Epithelial cell of proximal tubule (primary cell): ENCODE results near the gene WDFY4. TPM values are rescaled to one million over a fixed set of nuclear protein-coding genes. Genes with fewer than 3 reads are reported as not detected.

Experiments
- DNase-seq: peaks from one replicate; pipeline ENCODE4 v3.0.0-alpha.2; 2011; ENCODE audit warnings: low read depth
- H3K4me3 ChIP-seq: 2 replicates; pipeline ENCODE4 v1.5.1; 2011; ENCODE audit warnings: low read depth, mild to moderate bottlenecking, low read length
- total RNA-seq: library from RNA; depleted of rRNA; stranded (reverse); fragments of >200 nt; gene quantifications from 2 replicates; pipeline ENCODE4 v1.2.3, GENCODE V29; 2015
- TF ChIP-seq, protein P1 (sequence below): conservative IDR thresholded peaks from 2 replicates; pipeline ENCODE4 v1.5.1; 2012; ENCODE audit warnings: low read depth, mild to moderate bottlenecking, low read length

The WDFY4 gene
- total RNA-seq, 1 donor from 2014 or later: not detected

DNA sequence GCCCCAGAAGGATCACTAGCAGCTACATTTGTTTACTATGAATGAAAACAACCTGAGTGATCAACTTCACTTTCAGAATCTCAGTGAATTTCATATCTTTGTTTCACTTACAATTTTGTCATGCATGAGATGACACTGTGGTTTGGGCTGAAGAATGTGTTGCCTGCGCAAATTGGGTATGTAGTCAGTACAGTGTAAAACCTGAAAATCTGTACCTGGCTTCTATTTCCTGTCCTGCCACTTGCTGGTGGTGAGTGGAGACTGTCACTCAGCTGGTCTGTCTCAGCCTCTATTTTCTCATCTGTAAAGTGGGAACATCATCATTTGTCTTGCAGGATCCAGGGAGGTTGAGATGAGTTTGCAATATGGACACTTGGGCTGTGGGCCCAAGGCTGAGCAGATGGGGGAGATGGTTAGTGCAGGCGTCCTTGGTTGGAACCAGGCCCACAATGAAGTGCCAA lies 118.0 kb downstream of the WDFY4 start:
- TF ChIP-seq, protein P1, sequence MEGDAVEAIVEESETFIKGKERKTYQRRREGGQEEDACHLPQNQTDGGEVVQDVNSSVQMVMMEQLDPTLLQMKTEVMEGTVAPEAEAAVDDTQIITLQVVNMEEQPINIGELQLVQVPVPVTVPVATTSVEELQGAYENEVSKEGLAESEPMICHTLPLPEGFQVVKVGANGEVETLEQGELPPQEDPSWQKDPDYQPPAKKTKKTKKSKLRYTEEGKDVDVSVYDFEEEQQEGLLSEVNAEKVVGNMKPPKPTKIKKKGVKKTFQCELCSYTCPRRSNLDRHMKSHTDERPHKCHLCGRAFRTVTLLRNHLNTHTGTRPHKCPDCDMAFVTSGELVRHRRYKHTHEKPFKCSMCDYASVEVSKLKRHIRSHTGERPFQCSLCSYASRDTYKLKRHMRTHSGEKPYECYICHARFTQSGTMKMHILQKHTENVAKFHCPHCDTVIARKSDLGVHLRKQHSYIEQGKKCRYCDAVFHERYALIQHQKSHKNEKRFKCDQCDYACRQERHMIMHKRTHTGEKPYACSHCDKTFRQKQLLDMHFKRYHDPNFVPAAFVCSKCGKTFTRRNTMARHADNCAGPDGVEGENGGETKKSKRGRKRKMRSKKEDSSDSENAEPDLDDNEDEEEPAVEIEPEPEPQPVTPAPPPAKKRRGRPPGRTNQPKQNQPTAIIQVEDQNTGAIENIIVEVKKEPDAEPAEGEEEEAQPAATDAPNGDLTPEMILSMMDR: no peak
- no peak for DNase-seq
- H3K4me3 ChIP-seq: no peak overlapping the region

DNA sequence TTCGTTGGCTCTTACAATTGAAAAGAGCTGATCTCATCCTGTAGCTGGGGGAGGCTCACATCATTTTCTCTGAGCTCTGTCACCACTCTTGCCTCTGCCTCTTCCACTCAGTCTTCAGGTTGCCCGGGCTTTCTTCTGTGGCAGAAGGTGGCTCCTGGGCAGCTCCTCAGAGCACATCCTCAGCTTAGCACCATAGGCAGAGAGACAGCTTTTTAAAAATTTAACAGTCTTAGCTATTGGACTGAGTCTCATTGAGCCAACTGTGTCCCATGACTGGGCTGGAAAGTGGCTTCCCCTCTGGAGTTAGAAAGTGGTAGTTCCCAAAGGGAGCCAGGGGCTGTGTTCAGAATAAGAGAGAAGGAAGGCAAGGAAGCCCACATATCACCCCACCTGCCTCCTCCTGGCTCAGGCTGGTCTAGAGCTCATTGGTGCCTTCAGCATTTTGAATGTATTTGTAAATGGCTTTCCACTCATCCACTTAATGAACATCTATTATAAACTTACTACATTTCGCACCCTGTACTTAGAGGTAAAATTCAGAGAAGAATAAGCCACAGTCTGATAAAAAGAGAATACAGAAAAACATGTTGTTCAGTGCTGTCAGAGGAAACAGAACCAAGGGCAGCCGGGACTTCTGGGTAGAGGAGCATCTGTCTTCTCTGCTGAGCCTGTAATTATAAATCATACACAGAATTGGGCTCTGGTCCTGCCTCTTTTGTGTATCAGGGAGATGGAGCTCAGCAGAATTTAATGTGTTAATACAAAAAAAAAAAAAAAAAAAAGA lies 119.3 kb downstream of the WDFY4 start:
- no peak for DNase-seq
- H3K4me3 ChIP-seq: no peak overlapping the region
- TF ChIP-seq, protein P1: no peak

DNA sequence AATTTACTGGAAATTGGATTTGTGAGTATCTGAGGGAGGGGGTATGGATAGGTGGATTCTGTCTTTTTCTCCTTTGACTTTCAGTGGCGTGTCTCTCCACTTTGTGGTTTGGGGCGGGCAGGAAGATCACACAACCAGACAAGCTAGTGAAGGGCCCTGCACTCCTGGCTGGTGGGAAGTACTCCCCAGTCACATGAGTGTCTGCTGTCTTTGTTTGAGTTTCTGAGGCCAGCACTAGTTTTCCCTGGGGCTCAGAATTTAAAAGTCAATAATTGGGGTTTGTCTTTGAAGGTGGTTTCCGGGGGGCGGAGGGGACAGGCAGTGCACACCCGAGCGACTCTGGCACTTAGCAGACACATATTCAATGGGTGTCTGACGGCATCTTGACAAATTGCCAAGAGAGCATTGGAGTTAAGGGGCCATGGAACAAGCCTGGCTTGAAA lies 120.1 kb downstream of the WDFY4 start:
- TF ChIP-seq, protein P1: no peak
- no peak overlapping the region for H3K4me3 ChIP-seq

DNA sequence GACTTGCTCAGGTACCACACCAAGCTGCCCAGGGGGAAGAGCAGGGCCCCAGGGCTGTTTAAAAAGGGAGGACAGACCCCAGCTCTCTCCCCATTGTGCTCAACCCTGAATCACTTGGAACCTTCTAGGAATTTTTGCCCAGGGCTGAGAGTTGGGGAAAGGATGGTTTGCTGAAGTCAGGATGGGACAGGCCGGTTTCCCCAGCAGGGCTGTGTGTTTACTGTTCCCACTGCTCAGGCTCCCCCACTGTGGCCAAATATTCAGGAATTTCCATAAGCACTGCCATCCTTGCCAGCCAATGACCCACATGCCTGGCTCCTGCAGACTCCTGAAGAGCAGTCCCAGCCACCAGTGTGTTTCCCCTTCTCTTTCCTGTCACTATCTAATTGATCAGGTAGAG lies 120.7 kb downstream of the WDFY4 start:
- H3K4me3 ChIP-seq: no peak overlapping the region
- TF ChIP-seq, protein P1: no peak
- DNase-seq: no peak

More for the DNA sequence above, 120.1 kb downstream of the WDFY4 start:
- DNase-seq: no peak

DNA sequence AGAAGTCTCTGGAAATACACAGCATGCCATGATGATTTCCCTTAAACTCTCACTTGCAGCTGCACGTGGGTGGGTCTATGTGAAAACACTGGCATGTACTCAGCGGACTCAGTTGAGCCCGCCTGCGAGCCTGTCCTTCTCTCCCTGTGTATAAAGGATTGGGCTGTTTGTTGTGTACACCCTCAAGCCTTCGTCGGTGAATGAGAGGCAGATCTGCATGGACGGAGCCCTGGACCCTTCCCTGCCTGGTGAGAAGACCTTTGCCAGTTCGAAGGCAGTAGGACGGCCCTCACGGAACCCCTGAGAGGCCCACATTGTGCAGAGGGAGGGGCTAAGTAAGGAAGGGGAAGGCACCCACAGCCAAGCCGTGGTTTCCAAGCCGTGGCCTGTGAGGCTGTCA lies 121.2 kb downstream of the WDFY4 start:
- TF ChIP-seq, protein P1: no peak
- DNase-seq: no peak
- no peak overlapping the region for H3K4me3 ChIP-seq

DNA sequence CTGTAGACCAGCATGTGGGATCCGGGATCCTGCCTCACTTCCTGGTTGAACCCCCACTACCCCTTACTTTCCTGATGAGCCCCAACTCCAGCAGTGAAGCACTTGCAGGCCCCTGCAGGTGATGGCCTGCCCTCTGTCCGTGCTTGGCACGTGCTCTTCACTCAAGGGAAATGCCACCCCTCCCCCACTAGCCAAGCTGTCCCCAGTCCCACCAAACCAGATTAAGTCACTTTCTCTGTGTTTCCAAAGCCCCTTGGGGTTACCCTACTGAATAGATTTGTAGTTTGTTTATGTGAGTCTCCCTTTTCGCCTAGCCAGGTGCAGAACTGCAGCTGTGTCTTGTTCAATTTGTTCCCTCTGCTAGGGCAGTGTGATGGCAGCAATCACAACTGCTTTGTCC lies 121.7 kb downstream of the WDFY4 start:
- no peak for DNase-seq
- H3K4me3 ChIP-seq: no peak overlapping the region
- TF ChIP-seq, protein P1: no peak
